HG02938 (cell line): ENCODE data around the gene NRXN3.

Experiments
- ATAC-seq: cut with Tn5 transposase; IDR thresholded peaks from one replicate; pipeline ENCODE4 v1.9.1; 2021; ENCODE audit warnings: mild to moderate bottlenecking, moderate library complexity; ENCODE audit not compliant: unreplicated experiment

NRXN3 gene

DNA sequence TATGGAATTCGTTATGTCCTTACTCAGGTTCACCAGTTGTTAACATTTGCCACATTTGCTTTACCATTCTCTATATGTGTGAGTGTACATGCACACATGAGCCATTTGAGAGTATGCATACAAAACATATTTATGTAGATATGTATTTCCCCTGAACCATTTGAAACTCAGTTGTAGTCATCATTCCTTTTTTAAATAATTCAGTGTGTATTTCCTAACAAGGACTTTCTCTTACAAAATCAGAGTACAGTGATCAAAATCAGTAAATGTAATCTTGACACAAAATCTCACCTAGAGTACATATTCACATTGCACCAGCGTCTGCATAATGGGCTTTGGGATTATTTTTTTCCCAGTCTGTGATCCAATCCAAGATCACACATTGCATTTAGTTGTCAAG is 1656.2 kb downstream of the NRXN3 start:
- ATAC-seq, result no peak

DNA sequence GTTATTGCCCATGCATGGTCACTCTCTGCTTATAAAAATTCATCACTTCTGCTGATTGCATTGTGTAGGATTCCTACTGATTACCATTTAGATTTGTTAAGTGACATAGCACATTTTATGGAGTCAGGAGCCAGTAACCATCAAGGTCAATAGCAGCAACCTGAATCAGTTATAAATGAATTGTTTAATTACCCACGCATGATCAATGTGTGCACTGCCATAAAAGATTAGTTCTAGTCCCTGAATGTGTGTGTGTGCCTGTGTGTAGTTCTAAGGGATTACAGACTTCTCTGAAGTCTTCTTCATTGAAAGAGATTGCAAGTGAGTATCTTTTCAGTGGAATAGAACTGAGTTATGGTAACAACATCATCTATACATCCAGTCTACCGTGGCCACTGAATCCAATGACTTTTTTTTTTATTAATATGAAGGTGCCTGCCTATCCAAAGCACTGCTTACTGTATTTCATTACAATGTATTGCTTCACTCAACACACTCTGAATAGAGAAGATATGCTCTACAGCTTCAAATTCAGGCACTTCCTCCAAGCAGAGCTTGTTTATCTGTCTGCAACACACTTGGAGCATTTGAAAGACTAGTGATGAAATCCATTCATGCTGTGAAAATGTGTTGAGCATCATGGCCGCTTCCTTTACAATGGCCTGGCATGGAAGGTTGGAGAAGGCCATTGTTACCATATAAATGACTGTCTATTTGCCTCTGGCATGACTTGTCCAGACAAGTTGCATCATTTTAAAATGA is 1659.4 kb downstream of the NRXN3 start:
- ATAC-seq, result no peak

DNA sequence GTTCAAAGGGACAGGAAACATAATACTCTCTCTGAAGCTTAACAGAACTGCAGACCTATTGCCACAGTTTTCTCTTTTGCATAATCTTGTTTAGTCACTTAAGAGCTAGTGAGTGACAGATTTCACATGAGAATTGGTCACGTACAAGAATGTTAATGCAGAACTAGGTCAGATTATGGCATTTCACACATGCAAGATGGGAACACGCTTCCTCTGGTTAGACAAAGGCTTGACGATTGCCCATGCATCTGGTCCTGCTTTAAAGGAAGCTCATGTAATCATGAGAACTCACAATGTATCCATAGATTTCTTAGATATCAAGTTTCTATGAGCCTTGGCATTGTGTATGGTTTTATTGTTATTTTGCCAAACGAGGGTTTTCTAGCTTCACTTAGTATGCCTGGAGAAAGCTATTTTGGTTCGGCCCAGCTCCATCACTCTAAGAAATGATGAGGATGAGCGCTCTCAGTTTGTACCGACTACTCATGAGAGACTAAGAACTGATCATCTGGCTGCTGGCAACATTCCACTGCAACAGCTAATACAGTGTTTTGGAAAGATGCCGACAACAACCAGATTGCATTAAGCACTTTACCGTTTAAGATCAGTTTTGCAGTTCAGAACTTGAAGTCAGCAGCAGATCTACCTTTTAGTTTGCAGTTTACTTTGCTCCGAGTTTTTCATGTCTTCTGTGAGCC is 1661.2 kb downstream of the NRXN3 start:
- no peak for ATAC-seq

DNA sequence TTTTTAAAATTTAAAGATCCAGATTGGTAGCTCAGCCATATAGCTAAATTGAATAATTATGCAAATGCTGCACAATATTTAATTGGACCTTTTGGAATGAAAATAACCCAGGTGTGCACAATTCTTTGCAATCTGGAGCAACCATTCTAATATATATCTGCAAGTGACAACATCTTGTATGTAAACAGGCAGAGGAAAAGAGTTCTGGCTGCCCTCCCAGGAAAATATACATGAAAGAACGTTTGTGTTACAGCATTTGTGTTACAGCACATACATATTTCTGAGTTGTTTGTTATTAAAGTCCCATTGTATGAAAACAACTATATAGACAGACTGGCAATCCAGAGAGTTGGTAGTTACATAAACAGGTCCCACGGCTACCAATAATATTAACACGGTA is 1663.6 kb downstream of the NRXN3 start:
- ATAC-seq, result no peak

DNA sequence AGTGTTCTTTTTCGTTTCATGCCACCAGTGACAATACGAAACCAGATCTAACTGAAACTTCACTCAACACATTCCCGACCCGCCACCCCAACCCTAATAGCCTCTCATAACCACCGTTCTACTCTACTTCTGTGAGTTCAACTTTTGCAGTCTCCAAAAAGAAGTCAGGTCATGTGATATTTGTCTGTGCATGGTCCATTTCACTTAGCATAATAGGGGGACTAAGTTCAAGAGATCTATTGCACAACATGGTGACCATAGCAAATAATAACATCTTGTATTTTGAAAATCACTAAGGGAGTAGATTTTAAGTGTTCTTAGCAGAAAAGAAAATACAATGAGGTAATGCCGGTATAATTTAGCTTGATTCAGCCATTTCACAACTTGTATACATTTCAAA is 1664.7 kb downstream of the NRXN3 start:
- ATAC-seq, result no peak

DNA sequence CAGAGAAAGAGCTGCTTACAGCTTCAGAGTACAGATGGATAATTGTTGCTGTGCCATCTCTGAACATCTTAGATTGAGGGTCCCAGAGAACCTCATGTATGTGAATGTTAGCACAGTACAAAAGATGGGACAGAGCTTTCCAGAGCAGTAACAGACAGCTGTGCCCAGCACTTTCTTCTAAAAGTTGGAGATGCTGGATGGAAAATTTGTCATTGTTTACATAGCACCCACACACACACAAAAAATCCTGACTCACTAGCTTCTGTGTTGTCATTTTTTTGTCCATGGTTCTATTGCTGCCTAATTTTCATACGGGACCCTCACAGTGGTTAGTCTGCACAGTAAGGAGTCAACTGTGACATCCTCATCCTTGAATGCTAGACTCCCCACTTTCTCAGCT is 1666.4 kb downstream of the NRXN3 start:
- ATAC-seq, result no peak

DNA sequence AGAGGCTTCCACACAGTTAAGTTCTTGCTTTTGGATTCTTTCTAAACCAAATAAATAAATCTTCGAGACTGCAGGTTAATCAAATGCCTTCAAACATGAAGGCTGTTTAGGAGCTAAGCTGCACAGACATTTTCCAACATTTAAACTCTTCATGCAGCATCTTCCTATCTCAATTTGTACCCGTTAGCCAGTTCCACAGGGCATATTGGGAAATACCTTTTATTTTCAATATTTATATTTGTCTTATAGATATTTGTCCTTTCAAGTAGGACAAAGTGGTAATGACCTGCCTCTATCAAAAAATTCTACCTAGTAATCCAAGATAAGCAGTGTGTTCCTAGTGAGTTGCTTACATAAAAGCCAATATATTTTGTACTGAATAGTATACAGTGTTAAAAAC is 1667.5 kb downstream of the NRXN3 start:
- no peak for ATAC-seq

DNA sequence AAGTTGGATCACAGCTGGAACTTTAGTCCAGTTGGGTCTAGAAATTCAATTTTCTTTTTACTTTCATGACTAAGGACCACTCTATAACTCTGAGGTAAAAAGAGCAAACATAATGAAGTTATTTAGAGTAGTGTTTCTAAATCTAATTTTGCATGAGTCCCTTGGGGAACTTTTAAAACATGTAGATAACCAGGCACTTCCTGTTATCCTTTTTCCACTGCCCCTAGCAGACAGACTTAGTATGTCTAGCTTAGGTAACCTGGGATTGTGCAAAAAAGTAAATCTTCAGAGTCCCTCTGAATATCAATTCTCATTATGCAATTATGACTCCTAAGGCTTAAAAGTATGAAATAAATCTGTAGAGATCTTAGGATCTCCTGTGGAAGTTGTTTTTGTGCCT is 1669.9 kb downstream of the NRXN3 start:
- no peak for ATAC-seq

DNA sequence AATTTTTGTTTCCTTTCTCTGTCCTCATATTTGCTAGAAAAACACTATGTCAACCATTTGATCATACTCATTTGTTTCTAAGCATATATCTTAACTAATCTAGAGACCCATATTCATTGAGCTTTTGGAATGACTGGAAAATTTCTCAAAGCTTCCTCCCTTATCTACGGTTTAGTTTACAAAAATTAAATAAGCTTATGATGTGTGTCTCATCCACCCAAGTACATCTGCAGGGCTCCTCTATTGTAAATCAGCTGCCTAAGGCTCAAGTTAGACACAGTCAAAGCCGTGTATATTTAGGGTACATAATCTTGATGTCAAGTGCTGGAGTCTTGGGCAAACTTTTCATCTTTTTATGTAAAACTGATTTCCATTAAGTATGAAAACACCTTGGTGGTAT is 1670.7 kb downstream of the NRXN3 start:
- ATAC-seq, result no peak

DNA sequence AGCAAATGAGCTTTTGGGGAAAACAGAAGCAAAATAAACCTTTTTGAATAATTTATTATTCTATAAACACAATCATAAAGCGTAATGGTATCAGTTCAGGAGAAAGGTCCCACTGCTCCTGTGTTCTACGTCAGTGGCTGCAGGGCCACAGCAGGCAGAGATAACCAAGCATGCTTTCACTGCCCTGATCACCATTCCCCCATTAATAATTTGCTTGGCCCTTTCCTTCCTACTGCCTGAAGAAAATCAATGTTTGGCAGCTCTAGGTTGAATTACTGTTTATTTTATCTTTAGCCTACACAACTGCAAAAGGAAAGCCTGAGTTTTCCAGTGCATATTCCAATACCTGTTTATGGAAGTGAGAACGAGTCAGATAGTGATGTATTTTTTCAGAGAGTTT is 1671.3 kb downstream of the NRXN3 start:
- ATAC-seq, result no peak

DNA sequence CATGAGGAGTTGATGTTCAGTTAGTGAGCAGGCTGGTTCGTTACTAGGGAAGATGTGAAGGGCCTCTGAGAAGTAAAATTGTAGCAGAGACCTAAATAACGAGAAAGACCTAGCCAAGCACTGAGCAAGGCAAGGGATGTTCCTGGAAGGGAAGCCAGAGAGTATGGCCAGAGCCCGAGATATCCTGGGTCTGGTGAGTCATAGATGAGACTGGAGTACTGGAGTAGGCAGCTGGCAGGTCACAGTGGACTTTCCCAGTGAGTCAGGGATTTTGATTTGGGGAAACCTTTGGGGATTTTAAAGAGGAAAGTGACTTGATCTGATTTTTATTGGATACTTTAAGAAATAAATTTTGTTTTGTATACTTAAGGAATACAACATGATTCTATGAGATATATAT is 1672.1 kb downstream of the NRXN3 start:
- ATAC-seq, result no peak

DNA sequence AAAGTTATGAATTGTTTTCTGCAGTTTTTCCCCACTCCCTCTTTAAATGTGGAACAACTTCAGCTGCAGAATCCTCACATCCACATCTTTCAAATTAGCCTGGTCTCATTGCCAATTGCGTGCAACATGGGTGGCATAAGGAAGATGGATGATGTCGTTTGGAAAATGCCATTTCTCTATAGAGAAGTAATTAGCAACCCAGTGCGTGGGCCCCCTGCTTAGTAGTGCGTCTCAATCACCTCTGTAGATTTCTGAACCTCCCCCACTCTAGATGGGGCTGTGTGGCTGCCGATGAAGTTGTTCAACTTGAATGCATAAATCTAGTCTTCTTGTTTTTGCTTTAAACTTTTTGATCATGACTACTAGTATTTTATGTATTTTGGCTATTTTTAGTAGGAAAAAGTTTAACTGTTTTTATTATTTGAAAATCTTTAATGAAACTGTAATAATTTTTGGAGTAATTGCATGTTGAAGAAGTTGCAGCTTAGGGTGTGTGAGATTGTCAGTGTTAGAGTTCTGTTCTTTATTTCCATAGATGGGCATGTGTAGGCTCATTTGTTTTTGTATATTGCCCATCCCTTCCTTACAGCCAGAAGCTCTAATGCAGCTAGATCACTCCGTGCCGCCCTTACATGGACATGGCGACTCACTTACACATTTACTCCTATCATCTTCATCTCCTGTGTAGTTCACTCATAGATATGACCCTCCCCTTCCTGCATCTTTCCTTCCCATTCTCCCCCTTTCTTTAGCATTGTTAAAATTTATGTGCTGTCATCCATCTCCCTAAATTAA is 1683.0 kb downstream of the NRXN3 start:
- ATAC-seq, result no peak

DNA sequence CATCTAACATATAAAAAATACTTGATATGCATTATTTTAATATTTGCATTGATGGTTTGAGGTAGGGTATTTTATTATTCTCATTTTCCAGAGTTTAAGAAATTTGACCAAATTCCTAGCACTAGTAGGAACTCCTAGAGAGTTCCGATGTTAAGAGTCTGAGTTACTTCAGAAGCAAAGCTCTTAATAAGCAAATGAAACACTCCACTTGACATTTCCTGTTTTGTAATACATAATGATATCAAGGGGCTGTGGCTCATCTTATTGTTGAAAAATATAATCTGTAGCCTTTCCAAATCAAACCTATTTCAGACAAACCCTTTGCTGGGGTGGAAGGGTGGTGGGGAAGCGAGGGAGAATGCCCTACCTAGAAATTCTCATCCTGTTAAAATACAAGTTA is 1685.6 kb downstream of the NRXN3 start:
- no peak for ATAC-seq

DNA sequence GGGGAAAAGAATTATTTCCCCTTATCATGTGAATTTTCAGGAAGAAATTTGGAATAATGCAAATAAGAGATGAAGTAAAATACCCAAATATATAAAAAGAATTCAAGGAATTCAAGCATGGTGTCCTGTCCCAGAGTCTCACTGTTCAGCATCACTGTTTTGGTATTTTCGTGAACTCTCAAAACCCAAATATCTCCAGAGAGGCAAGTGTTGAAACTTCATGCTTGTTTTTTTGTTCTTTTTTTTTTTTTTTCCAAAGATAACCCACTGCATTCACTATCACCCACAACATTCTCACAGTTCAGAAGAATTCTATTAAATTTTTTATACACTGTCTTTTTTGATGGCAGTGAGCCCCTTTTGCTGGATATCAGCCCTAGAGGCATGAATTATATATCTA is 1686.2 kb downstream of the NRXN3 start:
- no peak for ATAC-seq

DNA sequence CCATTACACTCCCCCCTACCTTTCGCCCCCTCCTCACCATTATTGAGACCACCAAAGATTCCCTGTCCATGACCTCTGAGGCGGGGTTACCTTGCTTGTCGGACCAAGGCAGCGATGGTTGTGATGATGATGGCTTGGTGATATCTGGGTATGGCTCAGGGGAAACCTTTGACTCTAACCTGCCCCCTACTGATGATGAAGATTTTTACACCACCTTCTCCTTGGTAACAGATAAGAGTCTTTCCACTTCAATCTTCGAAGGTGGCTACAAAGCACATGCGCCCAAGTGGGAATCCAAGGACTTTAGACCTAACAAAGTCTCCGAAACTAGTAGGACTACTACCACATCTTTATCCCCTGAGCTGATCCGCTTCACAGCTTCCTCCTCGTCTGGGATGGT is 1690.9 kb downstream of the NRXN3 start:
- no peak for ATAC-seq

DNA sequence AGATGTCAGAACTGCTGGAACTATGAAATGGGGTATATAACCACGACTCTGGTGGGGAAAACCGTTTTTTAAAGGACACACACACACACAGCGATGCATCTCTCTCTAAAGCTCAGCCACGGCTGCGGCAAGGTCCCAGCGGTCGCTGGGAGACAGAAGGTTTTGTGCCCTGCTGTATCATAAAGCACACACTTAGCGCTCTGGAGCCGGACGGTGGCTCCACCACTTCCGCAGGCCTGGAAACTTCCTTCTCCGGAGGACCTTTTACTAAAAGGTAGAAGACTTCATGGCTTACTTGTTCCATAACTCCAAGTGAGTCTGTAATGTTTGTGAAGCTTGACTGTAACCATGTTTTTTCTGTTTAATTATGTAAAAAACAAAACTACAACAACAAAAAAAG is 1691.9 kb downstream of the NRXN3 start:
- ATAC-seq, result no peak

DNA sequence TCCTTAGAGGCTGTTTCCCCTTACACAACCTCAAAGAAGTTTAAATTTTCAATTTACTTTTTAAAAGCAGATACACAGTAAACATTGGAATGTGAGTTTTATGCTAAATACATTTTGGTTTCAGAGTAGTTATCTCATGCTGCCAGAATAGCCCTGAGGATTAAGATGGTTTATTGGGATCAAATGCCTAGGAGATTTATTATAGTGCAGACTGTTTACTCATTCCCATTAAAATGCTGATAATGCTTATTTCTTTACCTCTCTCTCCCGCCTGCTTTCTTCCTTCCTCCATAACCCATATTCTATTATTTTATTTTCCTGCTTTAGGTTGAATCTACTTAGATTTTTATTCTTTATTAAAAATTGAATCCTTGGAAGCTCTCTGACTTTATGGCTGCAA is 1701.0 kb downstream of the NRXN3 start:
- no peak for ATAC-seq

DNA sequence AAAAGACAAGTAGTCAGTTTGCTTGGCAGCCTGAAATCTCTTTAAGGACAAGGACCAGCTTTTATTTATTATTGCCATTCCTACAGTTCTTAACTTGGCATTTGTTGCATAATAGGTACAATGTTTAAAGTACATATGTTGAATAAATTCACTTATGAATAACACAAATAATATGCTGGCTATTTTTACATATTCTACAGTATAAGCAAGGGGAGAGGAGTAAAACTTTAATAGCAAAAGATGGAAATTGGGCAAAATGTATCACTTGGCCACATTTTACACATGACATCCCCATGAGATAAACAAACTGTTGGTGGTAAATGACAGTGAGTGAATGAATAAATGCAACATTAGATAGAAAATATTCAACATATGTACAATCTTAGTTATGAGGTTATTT is 1708.1 kb downstream of the NRXN3 start:
- ATAC-seq, result no peak

DNA sequence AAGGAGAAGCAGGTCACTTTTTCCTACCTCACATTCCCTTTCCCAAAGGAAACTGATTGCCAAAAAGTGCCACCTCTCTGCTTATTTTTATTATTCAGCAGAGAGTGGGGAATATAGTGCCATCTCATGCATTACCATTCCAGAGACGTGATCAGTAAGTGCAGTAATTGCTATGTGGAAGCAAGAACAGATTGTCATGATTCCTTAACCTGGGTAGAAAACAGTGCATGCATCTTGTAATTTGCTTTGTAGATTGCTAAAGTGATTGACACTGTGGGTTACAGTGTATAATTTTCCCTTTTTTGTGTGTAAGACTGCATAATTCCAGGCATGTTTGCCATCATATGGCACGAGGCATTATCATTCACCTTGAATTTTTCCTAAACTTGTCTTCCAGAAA is 1708.6 kb downstream of the NRXN3 start:
- no peak for ATAC-seq

DNA sequence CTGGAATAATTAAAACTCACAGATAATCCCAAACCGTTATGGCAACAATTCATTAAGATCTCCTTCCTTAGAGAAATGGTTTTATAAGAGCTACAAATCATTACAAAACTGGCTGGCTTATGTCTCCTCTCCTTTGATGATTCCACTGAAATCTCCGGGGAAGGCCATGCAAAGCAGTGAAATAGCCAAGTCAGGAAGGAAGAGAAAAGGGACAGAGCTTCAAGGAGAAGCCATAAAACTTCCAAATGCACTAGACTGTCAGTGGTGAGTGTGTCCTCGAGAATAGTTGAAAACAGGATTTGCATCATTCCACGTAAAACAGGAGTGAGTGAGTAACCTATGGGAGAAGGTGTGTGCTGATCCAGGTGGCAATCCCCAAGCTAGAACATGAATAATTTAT is 1711.1 kb downstream of the NRXN3 start:
- no peak for ATAC-seq

DNA sequence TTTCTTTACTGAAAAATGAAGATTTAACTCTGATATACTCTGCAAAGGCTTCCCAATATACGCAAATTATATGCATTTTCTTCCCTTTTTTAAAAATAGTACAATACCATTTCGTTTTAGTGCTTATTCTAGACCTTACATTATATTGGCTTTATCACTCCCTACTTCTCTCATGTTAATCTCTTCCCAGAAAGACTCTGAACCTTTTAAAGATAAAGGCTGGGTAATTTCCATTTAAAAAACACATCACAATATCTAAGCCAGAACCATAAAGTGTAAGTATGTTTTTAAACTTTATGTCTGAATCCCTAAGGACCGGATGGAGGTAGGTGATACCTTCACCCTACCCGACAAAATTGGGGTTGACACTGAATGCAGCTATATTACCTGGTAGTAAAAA is 1720.4 kb downstream of the NRXN3 start:
- ATAC-seq, result no peak

DNA sequence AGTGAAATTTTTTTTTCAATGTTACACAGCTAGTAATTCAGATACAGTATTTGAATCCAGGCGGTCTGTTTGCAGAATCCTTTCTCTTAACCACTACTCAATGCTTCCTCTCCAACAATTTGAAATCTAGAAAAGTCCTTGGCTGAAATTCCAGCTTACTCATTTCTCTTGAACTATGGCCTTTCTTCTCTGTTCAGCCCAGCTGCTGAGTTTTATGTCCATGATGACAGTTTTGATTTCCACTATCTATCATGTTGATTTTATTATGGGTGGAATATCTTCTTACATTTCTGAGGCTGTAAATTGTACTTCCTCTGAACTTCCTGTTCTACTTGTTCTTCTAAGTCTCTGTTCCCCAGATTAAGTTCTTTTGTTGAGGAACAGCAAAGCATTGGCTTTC is 1725.8 kb downstream of the NRXN3 start:
- ATAC-seq, result no peak
